SIG-M5 treated with dmso at 0.1 percent for 504 hours (cell line): ENCODE measurements around the gene PHF5A.

ENCODE experiments used
- DNase-seq: peaks from one replicate; lab custom pipeline; 2025; ENCODE audit not compliant: unreplicated experiment; lab: John Stamatoyannopoulos, UW

Gene PHF5A

GRCh38 chr22:41418717-41419116 lies 49.8 kb downstream of the PHF5A start:
- DNase-seq = no peak

- DNase-seq = no peak
These were observed 50.7 kb downstream of the PHF5A start for GRCh38 chr22:41417622-41418390.

DNA sequence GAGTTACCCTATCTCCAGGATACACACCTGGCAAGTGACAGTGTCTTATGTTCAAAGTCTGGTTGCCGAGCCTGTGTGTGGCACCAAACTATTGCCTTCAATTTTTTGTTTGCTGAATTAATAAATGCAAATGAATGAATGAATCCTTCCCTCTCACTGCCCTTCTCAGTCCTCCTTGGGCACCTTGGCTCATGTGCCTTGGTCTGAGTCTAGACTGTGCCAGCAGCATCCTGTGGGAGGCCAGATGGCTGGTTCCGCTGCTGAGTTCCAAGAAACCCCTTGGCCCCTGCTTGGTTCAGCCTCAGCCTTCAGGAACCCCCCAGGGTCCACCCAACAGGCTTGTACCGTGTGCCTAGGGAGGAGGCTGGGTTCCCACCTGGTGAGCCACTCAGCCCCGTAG lies 52.9 kb downstream of the PHF5A start:
- DNase-seq = no peak

- no peak for DNase-seq
These were observed 57.3 kb downstream of the PHF5A start for GRCh38 chr22:41411021-41411851.

- no peak for DNase-seq
These were observed 58.2 kb downstream of the PHF5A start for GRCh38 chr22:41410311-41410751.
